K562 (cell line): Measurements from ENCODE around the gene COL13A1. TPM values are rescaled to one million over a fixed set of nuclear protein-coding genes. Genes with fewer than 3 reads are reported as not detected.

Experiments used
- ATAC-seq: fragments of 200-7000 bp; cut with Tn5 transposase; 3 replicates; pipeline ENCODE4 v1.9.1; 2020; ENCODE audit warnings: moderate library complexity
- BruUV-seq: library from RNA; stranded (reverse); fragments of 400-500 nt; replicated peaks from 2 replicates; lab custom pipeline; 2021; lab: Mats Ljungman, UMichigan
- CTCF ChIA-PET: fragments of 300-600 bp; formaldehyde crosslinking; extraction: SDS; loops from one replicate; lab custom pipeline; 2021; ENCODE audit warnings: low intra/inter-chr PET ratio; lab: Yijun Ruan, JAX
- POLR2A ChIA-PET: fragments of 300-600, 350-650 bp; sonication (Branson Sonifier 250); formaldehyde crosslinking; extraction: SDS; loops from one replicate; lab custom pipeline; 2021; ENCODE audit warnings: antibody characterized with exemption, inconsistent platforms; lab: Yijun Ruan, JAX
- DNase-seq, 4 experiments: peaks; one replicate each; pipeline versions ENCODE4 v3.0.0 to v3.0.0-alpha.2; 2011 to 2018; ENCODE audit warnings: low spot score in 3 of 4, mixed read lengths in 3 of 4; ENCODE audit errors: extremely low read depth in 1 of 4
- FAIRE-seq: peaks from 2 replicates; lab custom pipeline; 2011; peaks lifted over from hg19 to GRCh38; lab: Jason Lieb, UNC
- H2AFZ ChIP-seq: 2 replicates; pipeline ENCODE4 v1.6.0; 2011; ENCODE audit warnings: low read depth, low read length, control low read depth, inconsistent platforms
- H3K27ac ChIP-seq: fragments of 200-600 bp; 3 replicates; pipeline ENCODE4 v1.8.0; 2011; ENCODE audit warnings: low read depth, mild to moderate bottlenecking, control low read depth, inconsistent platforms, low read length, moderate library complexity, mixed read lengths; ENCODE audit errors: extremely low read depth
- H3K27me3 ChIP-seq, 2 experiments: fragments of 300-600 bp in 1 of 2; 2 replicates in 1 of 2; 3 replicates in 1 of 2; pipeline versions ENCODE4 v1.6.0 to v1.8.0; 2011; ENCODE audit warnings: inconsistent platforms in 2 of 2, low read length in 2 of 2, mild to moderate bottlenecking in 1 of 2, mixed read lengths in 1 of 2, moderate library complexity in 1 of 2; ENCODE audit not compliant: control insufficient read depth in 2 of 2, insufficient read depth in 2 of 2
- H3K36me3 ChIP-seq: fragments of 300-600 bp; 3 replicates; pipeline ENCODE4 v1.8.0; 2011; ENCODE audit warnings: mild to moderate bottlenecking, low read length, inconsistent platforms; ENCODE audit not compliant: control insufficient read depth, insufficient read depth
- H3K4me1 ChIP-seq, 2 experiments: fragments of 200-600 bp in 1 of 2; replicated peaks in 1 of 2; 2 replicates in 1 of 2; 3 replicates in 1 of 2; pipeline versions ENCODE4 v1.5.1 to v1.8.0; 2011; ENCODE audit warnings: inconsistent platforms in 2 of 2, low read length in 2 of 2, mild to moderate bottlenecking in 1 of 2, mixed read lengths in 1 of 2, moderate library complexity in 1 of 2; ENCODE audit not compliant: control insufficient read depth in 2 of 2, insufficient read depth in 2 of 2
- H3K4me2 ChIP-seq: 2 replicates; pipeline ENCODE4 v1.6.1; 2011; ENCODE audit warnings: low read length, control low read depth, inconsistent platforms, mixed read lengths; ENCODE audit not compliant: insufficient read depth
- H3K4me3 ChIP-seq: fragments of 200-600 bp; sonication (generic), shearing (Covaris generic); 2 replicates; pipeline ENCODE4 v1.5.1; 2016; ENCODE audit warnings: control low read depth, inconsistent platforms
- H3K79me2 ChIP-seq: fragments of 200-600 bp; 3 replicates; pipeline ENCODE4 v1.8.0; 2011; ENCODE audit warnings: low read length, inconsistent platforms; ENCODE audit not compliant: control insufficient read depth, insufficient read depth
- H3K9ac ChIP-seq, 2 experiments: 2 replicates each; pipeline versions ENCODE4 v1.6.0 to v1.6.1; 2011; ENCODE audit warnings: low read depth in 2 of 2, low read length in 2 of 2, control low read depth in 1 of 2, inconsistent platforms in 1 of 2, mild to moderate bottlenecking in 1 of 2, mixed read lengths in 1 of 2; ENCODE audit not compliant: insufficient read depth in 1 of 2
- H3K9me1 ChIP-seq: one replicate; pipeline ENCODE4 v1.6.0; 2011; ENCODE audit warnings: inconsistent platforms, mild to moderate bottlenecking, low read length, moderate library complexity; ENCODE audit not compliant: control insufficient read depth, insufficient read depth
- H3K9me3 ChIP-seq: replicated peaks from 2 replicates; pipeline ENCODE4 v1.5.1; 2011; ENCODE audit warnings: low read depth, low read length, inconsistent platforms; ENCODE audit not compliant: control insufficient read depth, insufficient read depth
- H4K20me1 ChIP-seq: replicated peaks from 2 replicates; pipeline ENCODE4 v1.6.1; 2011; ENCODE audit warnings: low read length, inconsistent platforms, mixed read lengths; ENCODE audit not compliant: control insufficient read depth, insufficient read depth
- BDP1 ChIP-seq: IDR thresholded peaks from 3 replicates; pipeline ENCODE4 v1.6.1; 2011; ENCODE audit not compliant: insufficient read length, insufficient read depth
- CREB1 ChIP-seq, 2 experiments: sonication (generic) in 1 of 2; formaldehyde crosslinking in 1 of 2; IDR thresholded peaks; 2 replicates each; pipeline versions ENCODE4 v1.6.1 to v1.8.0; 2012 to 2022; ENCODE audit warnings: inconsistent platforms in 1 of 2, mild to moderate bottlenecking in 1 of 2, missing genetic modification reagents in 1 of 2, moderate library complexity in 1 of 2
- ESRRB ChIP-seq: fragments of 250-450 bp; sonication (Bioruptor Pico); IDR thresholded peaks from 2 replicates; pipeline ENCODE4 v1.5.0; 2020; ENCODE audit warnings: mild to moderate bottlenecking, moderate library complexity, borderline replicate concordance
- FOXA3 ChIP-seq, 2 experiments: fragments of 450-650 bp in 1 of 2; sonication (generic) in 1 of 2; formaldehyde crosslinking; IDR thresholded peaks in 1 of 2; conservative IDR thresholded peaks in 1 of 2; 2 replicates each; pipeline versions ENCODE4 v1.4.0 to v1.8.0; 2020 to 2022; ENCODE audit warnings: mild to moderate bottlenecking in 2 of 2, missing genetic modification reagents in 1 of 2
- GABPA ChIP-seq: fragments of 200-800 bp; sonication (Bioruptor generic); conservative IDR thresholded peaks from 2 replicates; pipeline ENCODE4 v1.6.1; 2016; ENCODE audit warnings: low read depth, missing genetic modification characterization, missing compliant biosample characterization
- HEY1 ChIP-seq: fragments of 250-450 bp; sonication (Bioruptor Pico); IDR thresholded peaks from 2 replicates; pipeline ENCODE4 v1.5.0; 2020; ENCODE audit warnings: mild to moderate bottlenecking, moderate library complexity, borderline replicate concordance
- HNRNPH1 ChIP-seq: fragments of 200-400 bp; formaldehyde crosslinking; optimal IDR thresholded peaks from 2 replicates; pipeline ENCODE3; 2017; ENCODE audit warnings: low read depth, mild to moderate bottlenecking, low read length, moderate library complexity
- HOMEZ ChIP-seq: fragments of 250-450 bp; sonication (Bioruptor Pico); IDR thresholded peaks from 2 replicates; pipeline ENCODE4 v1.4.0; 2020; ENCODE audit warnings: mild to moderate bottlenecking, moderate library complexity
- JUND ChIP-seq, 2 experiments: IDR thresholded peaks; 2 replicates in 1 of 2; 3 replicates in 1 of 2; pipeline ENCODE4 v1.6.1; 2011; ENCODE audit warnings: borderline replicate concordance in 2 of 2, low read depth in 2 of 2, low read length in 2 of 2, improper control_type of control experiment in 1 of 2, missing biosample characterization in 1 of 2, missing genetic modification characterization in 1 of 2, missing genetic modification reagents in 1 of 2
- NCOR1 ChIP-seq: fragments of 450-650 bp; IDR thresholded peaks from 2 replicates; pipeline ENCODE4 v1.6.1; 2016; ENCODE audit warnings: mild to moderate bottlenecking, moderate library complexity
- NELFE ChIP-seq: IDR thresholded peaks from 2 replicates; pipeline ENCODE4 v1.6.1; 2011; ENCODE audit warnings: mild to moderate bottlenecking; ENCODE audit not compliant: insufficient read depth, insufficient read length
- PHF8 ChIP-seq: fragments of 200-600 bp; sonication (generic); IDR thresholded peaks from 2 replicates; pipeline ENCODE4 v1.6.1; 2012; ENCODE audit warnings: mixed run types, mild to moderate bottlenecking, inconsistent platforms, low read length, moderate library complexity, borderline replicate concordance
- RBM15 ChIP-seq: fragments of 200-400 bp; formaldehyde crosslinking; IDR thresholded peaks from 2 replicates; pipeline ENCODE4 v1.6.1; 2018; ENCODE audit warnings: mild to moderate bottlenecking, low read length, moderate library complexity; ENCODE audit not compliant: insufficient read depth
- TFAM ChIP-seq: fragments of 250-450 bp; sonication (Bioruptor Pico); conservative IDR thresholded peaks from 2 replicates; pipeline ENCODE4 v1.5.0; 2021; ENCODE audit warnings: mild to moderate bottlenecking, moderate library complexity
- ZBTB17 ChIP-seq: fragments of 450-650 bp; formaldehyde crosslinking; IDR thresholded peaks from 2 replicates; pipeline ENCODE4 v1.4.0; 2020; ENCODE audit warnings: mild to moderate bottlenecking
- ZNF23 ChIP-seq: fragments of 250-450 bp; sonication (Bioruptor Pico); IDR thresholded peaks from 2 replicates; pipeline ENCODE4 v1.4.0; 2020; ENCODE audit warnings: mild to moderate bottlenecking
- ZNF277 ChIP-seq: fragments of 250-450 bp; sonication (Bioruptor Pico); IDR thresholded peaks from 2 replicates; pipeline ENCODE4 v1.8.0; 2022; ENCODE audit warnings: inconsistent platforms, mild to moderate bottlenecking, moderate library complexity, borderline replicate concordance
- ZNF41 ChIP-seq: fragments of 250-450 bp; sonication (Bioruptor Pico); conservative IDR thresholded peaks from 2 replicates; pipeline ENCODE4 v1.4.0; 2020; ENCODE audit warnings: mild to moderate bottlenecking
- ZNF444 ChIP-seq: fragments of 250-450 bp; sonication (Bioruptor Pico); IDR thresholded peaks from 2 replicates; pipeline ENCODE4 v1.4.0; 2020; ENCODE audit warnings: mild to moderate bottlenecking, moderate library complexity
- ZNF586 ChIP-seq: fragments of 450-650 bp; formaldehyde crosslinking; conservative IDR thresholded peaks from 2 replicates; pipeline ENCODE4 v1.4.0; 2020; ENCODE audit warnings: mild to moderate bottlenecking, moderate library complexity
- WGBS: fragments of 100-300 bp; shearing (Covaris generic); methylation state at CpG from one replicate; pipeline ENCODE4 v1.1.6; 2016; ENCODE audit warnings: low coverage, mixed read lengths; ENCODE audit not compliant: insufficient coverage; ENCODE audit errors: missing lambda C conversion rate; 5-methylcytosine and 5-hydroxymethylcytosine counted together
- in situ Hi-C: fragments of 300-500 bp; cut with MboI; formaldehyde crosslinking; loops from 4 replicates; pipeline ENCODE4 v1.15.0; 2018; ENCODE audit warnings: inconsistent platforms, mixed read lengths
- intact Hi-C: fragments of 100-400 bp; cut with micrococcal nuclease; formaldehyde crosslinking; loops from 2 replicates; pipeline ENCODE4 v1.14.2; 2022
- polyA plus RNA-seq, 8 experiments: library from polyadenylated mRNA; depleted of rRNA in 4 of 8; stranded (reverse) in 5 of 8; unstranded in 3 of 8; fragments of >200 nt; fragmentation: Nextera tagmentation in 2 of 8; fragmentation: Illumina TruSeq in 1 of 8; extraction: Ambion mirVana in 2 of 8; extraction: Trizol in 1 of 8; gene quantifications; 2 replicates each; pipeline versions ENCODE4 v1.2.1 to v1.2.3, GENCODE V29; 2011 to 2014; ENCODE audit warnings: inconsistent platforms in 1 of 8, missing spikeins in 1 of 8
- total RNA-seq, 7 experiments: library from RNA; depleted of rRNA in 6 of 7; stranded (reverse); fragments of >200 nt in 6 of 7; fragmentation: Illumina TruSeq in 2 of 7; extraction: Trizol in 2 of 7; gene quantifications; 2 replicates each; pipeline versions ENCODE4 v1.2.1 to v1.2.3, GENCODE V29; 2011 to 2021; ENCODE audit warnings: low replicate concordance in 1 of 7

COL13A1 gene
- total and polyA plus RNA-seq, 9 of the 15 experiments (the other 6 are each of a cell fraction or from before 2014, with no cell fraction given), result not detected

- TF ChIP-seq BDP1, result no peak
- TF ChIP-seq ESRRB (CRISPR knock-in tag), result no peak
- no peak for TF ChIP-seq CREB1 (IDR thresholded peaks at IDR 0.05)
- no peak for TF ChIP-seq CREB1 (CRISPR knock-in tag; IDR thresholded peaks at IDR 0.05)
- no peak for TF ChIP-seq HOMEZ (CRISPR knock-in tag)
- TF ChIP-seq TFAM (CRISPR knock-in tag), result no peak
- no peak for TF ChIP-seq FOXA3 (CRISPR knock-in tag; conservative IDR thresholded peaks at IDR 0.05 in 1 of 2, IDR thresholded peaks at IDR 0.05 in 1 of 2)
- TF ChIP-seq JUND (IDR thresholded peaks at IDR 0.05; ENCODE audit: borderline replicate concordance, low read depth, low read length), result no peak
- no peak for TF ChIP-seq JUND (tag; IDR thresholded peaks at IDR 0.05; ENCODE audit: borderline replicate concordance, low read depth, low read length)
- TF ChIP-seq PHF8, result no peak
- no peak for TF ChIP-seq NCOR1
- no peak for TF ChIP-seq HNRNPH1
- no peak for TF ChIP-seq ZBTB17 (CRISPR knock-in tag)
- TF ChIP-seq ZNF41, result no peak
- no peak for TF ChIP-seq ZNF23 (CRISPR knock-in tag)
- TF ChIP-seq GABPA (tag), result no peak
- TF ChIP-seq ZNF586 (CRISPR knock-in tag), result no peak
- TF ChIP-seq HEY1 (CRISPR knock-in tag), result no peak
- no peak for TF ChIP-seq RBM15
- no peak for TF ChIP-seq ZNF277 (CRISPR knock-in tag)
- no peak for TF ChIP-seq ZNF444 (CRISPR knock-in tag)
- TF ChIP-seq NELFE, result no peak
- BruUV-seq, result no TSS peak
- CTCF ChIA-PET, result no interaction called here
- under 1% methylated on average over 9 of the region's 9 CpGs for WGBS
- no peak for FAIRE-seq
- no peak for DNase-seq
- Histone ChIP-seq H3K27me3 (peaks cover 2 to 8% of the 10 kb centered on the region in 2 experiments; a peak in 3 of 5 replicates), H3K4me3 (no peak overlapping the region), H3K9me1 (no peaks in the 10 kb centered on the region), H2AFZ (no peak overlapping the region), H3K9ac (no peak overlapping the region), H3K4me2 (no peak overlapping the region), H4K20me1 (no peaks in the 10 kb centered on the region), H3K79me2 (no peaks in the 10 kb centered on the region), H3K4me1 (no peaks in the 10 kb centered on the region), H3K27ac (no peak overlapping the region), H3K36me3 (no peaks in the 10 kb centered on the region), H3K9me3 (no peaks in the 10 kb centered on the region)
- ATAC-seq, result no peak
- POLR2A ChIA-PET, result interaction anchor here (0.6 kb wide), 1 partner anchor 746 kb away, joined by 3 read pairs; no protein-coding TSS in a partner anchor
- intact Hi-C loops (no loop called here), in situ Hi-C loops (no loop called here)
These were observed 205.6 kb downstream of the COL13A1 start for GRCh38 chr10:70007116-70007820.
